Panc1 (cell line): Measurements from ENCODE around the gene SPAM1. TPM values are rescaled to one million over a fixed set of nuclear protein-coding genes. Genes with fewer than 3 reads are reported as not detected.

Experiments
- ATAC-seq: fragments of 200-7000 bp; cut with Tn5 transposase; 2 replicates; pipeline ENCODE4 v1.9.1; 2020; ENCODE audit warnings: mild to moderate bottlenecking, moderate library complexity
- BruUV-seq: library from RNA; stranded (reverse); fragments of 400-500 nt; replicated peaks from 2 replicates; lab custom pipeline; 2021; lab: Mats Ljungman, UMichigan
- CTCF ChIA-PET: fragments of 300-600 bp; sonication (Branson Sonifier 250); formaldehyde crosslinking; loops from one replicate; lab custom pipeline; 2022; ENCODE audit warnings: antibody characterized with exemption; lab: Charles Lee
- POLR2A ChIA-PET: fragments of 300-600 bp; sonication (Branson Sonifier 250); formaldehyde crosslinking; loops from one replicate; lab custom pipeline; 2022; ENCODE audit warnings: antibody characterized with exemption; lab: Charles Lee
- DNase-seq: peaks from one replicate; pipeline ENCODE4 v3.0.0-alpha.2; 2010; ENCODE audit warnings: low read depth, low spot score
- H3K27ac ChIP-seq: 2 replicates; pipeline ENCODE4 v1.5.1; 2011; ENCODE audit warnings: mild to moderate bottlenecking, low read length, inconsistent platforms
- H3K27me3 ChIP-seq: fragments of 200-500 bp; sonication (Bioruptor generic); 2 replicates; pipeline ENCODE4 v1.6.0; 2014; ENCODE audit warnings: low read length, inconsistent platforms; ENCODE audit not compliant: control insufficient read depth, insufficient read depth
- H3K36me3 ChIP-seq: fragments of 200-500 bp; sonication (Bioruptor generic); 2 replicates; pipeline ENCODE4 v1.5.1; 2014; ENCODE audit warnings: inconsistent platforms, mild to moderate bottlenecking, low read length, moderate library complexity; ENCODE audit not compliant: control insufficient read depth, insufficient read depth
- H3K4me1 ChIP-seq: 2 replicates; pipeline ENCODE4 v1.5.1; 2011; ENCODE audit warnings: inconsistent platforms, mild to moderate bottlenecking, low read length, moderate library complexity; ENCODE audit not compliant: control insufficient read depth, insufficient read depth
- H3K4me3 ChIP-seq, 2 experiments: 2 replicates each; pipeline ENCODE4 v1.5.1; 2011 to 2012; ENCODE audit warnings: low read depth in 2 of 2, low read length in 2 of 2, mild to moderate bottlenecking in 2 of 2, inconsistent platforms in 1 of 2, moderate library complexity in 1 of 2
- H3K9me3 ChIP-seq: fragments of 200-500 bp; sonication (Bioruptor generic); 2 replicates; pipeline ENCODE4 v1.5.1; 2014; ENCODE audit warnings: low read depth, mild to moderate bottlenecking, inconsistent platforms, low read length, moderate library complexity; ENCODE audit not compliant: control insufficient read depth, insufficient read depth
- CTCF ChIP-seq: fragments of 450-650 bp; IDR thresholded peaks from 2 replicates; pipeline ENCODE4 v1.5.1; 2017; ENCODE audit warnings: mild to moderate bottlenecking
- POLR2AphosphoS5 ChIP-seq: IDR thresholded peaks from 2 replicates; pipeline ENCODE4 v1.6.1; 2012; ENCODE audit warnings: mild to moderate bottlenecking, low read depth, low read length, moderate library complexity
- SIN3A ChIP-seq: IDR thresholded peaks from 2 replicates; pipeline ENCODE4 v1.6.1; 2012; ENCODE audit warnings: low read depth, mild to moderate bottlenecking, low read length, moderate library complexity, borderline replicate concordance; ENCODE audit not compliant: insufficient read depth
- TCF7L2 ChIP-seq: IDR thresholded peaks from 2 replicates; pipeline ENCODE4 v1.6.1; 2011; ENCODE audit warnings: mild to moderate bottlenecking, low read depth, low read length, inconsistent platforms
- in situ Hi-C: cut with HindIII; loops from 2 replicates; pipeline ENCODE4 v1.10.0; 2016; ENCODE audit warnings: low sequenced_read_pairs, low pct_unique_long_range_greater_than_20kb
- intact Hi-C: fragments of 100-400 bp; cut with micrococcal nuclease; formaldehyde crosslinking; loops from one replicate; pipeline ENCODE4 v1.10.0; 2022; ENCODE audit not compliant: unreplicated experiment
- total RNA-seq: library from RNA; stranded (reverse); gene quantifications from one replicate; pipeline ENCODE4 v1.2.1, GENCODE V29; 2021; ENCODE audit not compliant: unreplicated experiment
- TF ChIP-seq, protein P1 (sequence below), 2 experiments: IDR thresholded peaks; 2 replicates each; pipeline ENCODE4 v1.6.1; 2011 to 2012; ENCODE audit warnings: low read depth in 2 of 2, control low read depth in 1 of 2, low read length in 1 of 2, mild to moderate bottlenecking in 1 of 2, moderate library complexity in 1 of 2; ENCODE audit not compliant: insufficient read depth in 1 of 2

The SPAM1 gene
- total RNA-seq, 1 experiment from 2014 or later, result not detected

DNA sequence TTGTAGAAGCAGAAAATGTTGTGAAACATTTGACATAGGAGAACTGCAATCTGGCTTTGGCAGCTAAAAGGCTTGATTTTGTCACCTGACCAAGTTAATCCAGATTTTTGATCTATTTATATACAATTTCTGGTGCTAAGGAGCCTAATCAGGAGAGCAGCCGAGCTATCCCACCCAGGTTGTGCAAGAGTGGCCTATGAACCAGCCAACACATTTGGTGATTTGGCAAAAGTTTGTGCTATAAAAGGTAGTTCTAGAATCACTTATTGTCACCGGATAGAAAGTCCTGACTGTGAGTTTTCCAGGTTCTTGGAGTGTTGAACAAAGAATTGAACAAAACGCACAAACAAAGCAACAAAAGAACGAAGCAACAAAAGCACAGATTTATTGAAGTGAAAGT lies 1.4 kb upstream of the SPAM1 start:
- no TSS peak for BruUV-seq
- DNase-seq (no peak), ATAC-seq (no peak)
- Histone ChIP-seq H3K4me3 (no peak overlapping the region), H3K9me3 (no peaks in the 10 kb centered on the region), H3K27me3 (no peaks in the 10 kb centered on the region), H3K4me1 (no peaks in the 10 kb centered on the region), H3K36me3 (no peaks in the 10 kb centered on the region), H3K27ac (no peak overlapping the region)
- intact Hi-C loops (no loop called here), in situ Hi-C loops (no loop called here)
- ChIA-PET CTCF (no interaction called here), POLR2A (no interaction called here)
- no peak for TF ChIP-seq CTCF
- no peak for TF ChIP-seq SIN3A
- no peak for TF ChIP-seq POLR2AphosphoS5

- ATAC-seq (no peak), DNase-seq (no peak)
- no TSS peak for BruUV-seq
- in situ Hi-C loops, result no loop called here
- no peaks in the 10 kb centered on the region for H3K36me3 ChIP-seq
- intact Hi-C loops, result no loop called here
- ChIA-PET POLR2A (no interaction called here), CTCF (no interaction called here)
- H3K9me3 ChIP-seq, result no peaks in the 10 kb centered on the region
- H3K4me1 ChIP-seq, result no peaks in the 10 kb centered on the region
- no peak overlapping the region for H3K27ac ChIP-seq
- TF ChIP-seq CTCF (no peak), TCF7L2 (no peak), SIN3A (no peak), POLR2AphosphoS5 (no peak)
- TF ChIP-seq, protein P1, sequence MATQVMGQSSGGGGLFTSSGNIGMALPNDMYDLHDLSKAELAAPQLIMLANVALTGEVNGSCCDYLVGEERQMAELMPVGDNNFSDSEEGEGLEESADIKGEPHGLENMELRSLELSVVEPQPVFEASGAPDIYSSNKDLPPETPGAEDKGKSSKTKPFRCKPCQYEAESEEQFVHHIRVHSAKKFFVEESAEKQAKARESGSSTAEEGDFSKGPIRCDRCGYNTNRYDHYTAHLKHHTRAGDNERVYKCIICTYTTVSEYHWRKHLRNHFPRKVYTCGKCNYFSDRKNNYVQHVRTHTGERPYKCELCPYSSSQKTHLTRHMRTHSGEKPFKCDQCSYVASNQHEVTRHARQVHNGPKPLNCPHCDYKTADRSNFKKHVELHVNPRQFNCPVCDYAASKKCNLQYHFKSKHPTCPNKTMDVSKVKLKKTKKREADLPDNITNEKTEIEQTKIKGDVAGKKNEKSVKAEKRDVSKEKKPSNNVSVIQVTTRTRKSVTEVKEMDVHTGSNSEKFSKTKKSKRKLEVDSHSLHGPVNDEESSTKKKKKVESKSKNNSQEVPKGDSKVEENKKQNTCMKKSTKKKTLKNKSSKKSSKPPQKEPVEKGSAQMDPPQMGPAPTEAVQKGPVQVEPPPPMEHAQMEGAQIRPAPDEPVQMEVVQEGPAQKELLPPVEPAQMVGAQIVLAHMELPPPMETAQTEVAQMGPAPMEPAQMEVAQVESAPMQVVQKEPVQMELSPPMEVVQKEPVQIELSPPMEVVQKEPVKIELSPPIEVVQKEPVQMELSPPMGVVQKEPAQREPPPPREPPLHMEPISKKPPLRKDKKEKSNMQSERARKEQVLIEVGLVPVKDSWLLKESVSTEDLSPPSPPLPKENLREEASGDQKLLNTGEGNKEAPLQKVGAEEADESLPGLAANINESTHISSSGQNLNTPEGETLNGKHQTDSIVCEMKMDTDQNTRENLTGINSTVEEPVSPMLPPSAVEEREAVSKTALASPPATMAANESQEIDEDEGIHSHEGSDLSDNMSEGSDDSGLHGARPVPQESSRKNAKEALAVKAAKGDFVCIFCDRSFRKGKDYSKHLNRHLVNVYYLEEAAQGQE (IDR thresholded peaks at IDR 0.05; ENCODE audit: insufficient read depth in 1 of 2, low read depth in 2 of 2, low read length in 1 of 2), result no peak
- no peaks in the 10 kb centered on the region for H3K27me3 ChIP-seq
- H3K4me3 ChIP-seq, result no peak overlapping the region
Observed at GRCh38 chr7:123929107-123929506, 4.1 kb downstream of the SPAM1 start.
